GM21423 (cell line): Measurements from ENCODE around the gene PRRC2A.

Source experiments
- ATAC-seq: cut with Tn5 transposase; IDR thresholded peaks from one replicate; pipeline ENCODE4 v1.9.1; 2021; ENCODE audit warnings: mild to moderate bottlenecking, moderate library complexity; ENCODE audit not compliant: unreplicated experiment

Gene PRRC2A

DNA sequence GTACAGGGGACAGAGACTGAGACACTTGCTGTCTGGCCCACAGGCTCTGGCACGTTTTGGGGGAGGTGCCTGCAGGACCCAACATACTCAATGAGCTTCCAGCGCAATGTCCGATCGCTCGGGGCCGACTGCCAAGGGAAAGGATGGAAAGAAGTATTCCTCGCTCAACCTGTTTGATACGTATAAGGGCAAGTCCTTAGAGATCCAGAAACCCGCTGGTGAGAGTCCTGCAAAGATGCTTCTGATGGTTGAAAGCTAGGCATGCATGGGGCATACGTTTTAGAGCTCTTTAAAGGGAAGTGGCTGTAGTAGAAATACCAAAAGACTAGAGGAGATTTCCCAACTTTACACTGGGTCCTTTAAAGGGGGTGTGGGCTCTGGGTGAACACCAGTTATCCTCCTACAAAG is 2.2 kb downstream of the PRRC2A start:
- no peak for ATAC-seq

DNA sequence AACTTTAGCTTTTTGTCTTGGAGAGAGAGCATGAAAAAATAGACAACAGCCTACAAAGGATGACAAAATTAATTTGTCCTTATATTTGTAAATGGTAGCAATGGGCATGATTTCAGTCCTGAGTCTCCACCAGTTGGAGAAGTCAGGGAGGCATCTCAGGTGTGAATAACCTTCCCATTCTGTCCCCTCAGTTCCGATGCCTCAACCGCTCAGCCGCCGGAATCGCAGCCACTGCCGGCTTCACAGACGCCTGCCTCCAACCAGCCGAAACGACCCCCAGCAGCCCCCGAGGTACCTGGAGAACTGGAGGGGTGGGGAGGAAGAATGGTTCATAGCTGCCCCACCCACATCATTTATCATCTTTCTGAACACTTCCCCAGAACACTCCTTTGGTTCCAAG is 3.6 kb downstream of the PRRC2A start:
- no peak for ATAC-seq

DNA sequence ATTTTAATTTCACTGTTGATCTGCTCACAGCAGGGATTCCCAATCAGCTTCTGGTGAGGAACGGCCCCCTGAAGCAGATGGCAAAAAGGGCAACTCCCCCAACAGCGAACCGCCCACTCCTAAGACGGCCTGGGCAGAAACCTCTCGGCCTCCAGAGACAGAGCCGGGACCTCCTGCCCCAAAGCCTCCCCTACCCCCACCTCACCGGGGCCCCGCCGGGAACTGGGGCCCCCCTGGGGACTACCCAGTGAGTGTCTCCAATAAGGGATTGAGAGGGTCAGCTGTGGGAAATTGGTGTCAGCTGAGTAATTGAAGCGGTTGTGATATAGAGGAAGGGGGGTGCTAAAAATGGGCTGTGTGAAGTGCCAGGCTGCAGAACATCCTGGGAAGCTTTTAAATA is 6.4 kb downstream of the PRRC2A start:
- ATAC-seq: no peak

DNA sequence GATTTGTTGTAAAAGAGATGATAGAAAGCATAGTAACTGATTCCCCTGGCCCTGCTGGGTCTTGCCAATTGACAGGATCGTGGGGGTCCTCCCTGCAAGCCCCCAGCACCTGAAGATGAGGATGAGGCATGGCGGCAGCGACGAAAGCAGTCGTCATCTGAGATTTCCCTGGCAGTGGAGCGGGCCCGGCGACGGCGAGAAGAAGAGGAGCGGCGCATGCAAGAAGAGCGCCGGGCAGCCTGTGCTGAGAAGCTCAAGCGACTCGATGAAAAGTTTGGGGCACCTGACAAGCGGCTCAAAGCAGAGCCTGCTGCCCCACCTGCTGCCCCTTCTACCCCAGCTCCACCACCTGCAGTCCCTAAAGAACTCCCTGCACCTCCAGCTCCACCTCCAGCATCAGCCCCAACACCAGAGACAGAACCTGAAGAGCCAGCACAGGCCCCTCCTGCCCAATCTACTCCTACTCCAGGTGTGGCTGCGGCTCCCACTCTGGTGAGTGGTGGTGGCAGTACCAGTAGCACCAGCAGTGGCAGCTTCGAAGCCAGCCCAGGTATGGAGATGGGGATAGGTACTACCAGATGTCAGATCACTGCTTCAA is 7.3 kb downstream of the PRRC2A start:
- no peak for ATAC-seq

- ATAC-seq: no peak
Observed at GRCh38 chr6:31629014-31629413, 8.5 kb downstream of the PRRC2A start.

GRCh38 chr6:31630177-31630934 is 9.8 kb downstream of the PRRC2A start:
- ATAC-seq: no peak

DNA sequence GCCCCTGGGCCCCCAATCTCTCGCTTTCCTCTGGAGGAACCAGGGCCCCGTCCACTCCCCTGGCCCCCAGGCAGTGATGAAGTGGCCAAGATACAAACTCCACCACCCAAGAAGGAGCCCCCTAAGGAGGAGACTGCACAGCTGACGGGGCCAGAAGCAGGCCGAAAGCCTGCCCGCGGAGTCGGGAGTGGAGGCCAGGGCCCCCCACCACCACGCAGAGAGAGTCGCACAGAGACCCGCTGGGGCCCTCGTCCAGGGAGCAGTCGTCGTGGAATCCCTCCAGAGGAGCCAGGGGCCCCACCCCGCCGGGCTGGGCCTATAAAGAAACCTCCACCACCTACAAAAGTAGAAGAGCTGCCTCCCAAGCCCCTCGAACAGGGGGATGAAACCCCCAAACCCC is 10.7 kb downstream of the PRRC2A start:
- ATAC-seq: no peak

DNA sequence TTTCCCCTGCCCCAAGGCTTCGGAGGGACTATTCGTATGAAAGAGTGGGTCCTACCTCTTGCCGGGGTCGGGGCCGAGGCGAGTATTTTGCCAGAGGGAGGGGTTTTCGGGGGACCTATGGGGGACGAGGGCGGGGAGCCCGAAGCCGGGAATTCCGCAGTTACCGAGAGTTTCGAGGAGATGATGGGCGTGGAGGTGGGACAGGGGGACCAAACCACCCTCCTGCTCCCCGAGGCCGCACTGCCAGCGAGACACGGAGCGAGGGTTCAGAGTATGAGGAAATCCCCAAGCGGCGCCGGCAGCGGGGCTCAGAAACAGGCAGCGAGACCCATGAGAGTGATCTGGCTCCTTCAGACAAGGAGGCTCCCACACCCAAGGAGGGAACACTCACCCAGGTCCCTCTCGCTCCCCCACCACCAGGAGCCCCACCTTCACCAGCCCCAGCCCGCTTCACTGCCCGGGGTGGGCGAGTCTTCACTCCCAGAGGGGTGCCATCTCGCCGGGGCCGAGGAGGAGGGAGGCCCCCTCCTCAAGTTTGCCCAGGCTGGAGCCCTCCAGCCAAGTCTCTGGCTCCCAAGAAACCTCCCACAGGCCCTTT is 11.3 kb downstream of the PRRC2A start:
- no peak for ATAC-seq

DNA sequence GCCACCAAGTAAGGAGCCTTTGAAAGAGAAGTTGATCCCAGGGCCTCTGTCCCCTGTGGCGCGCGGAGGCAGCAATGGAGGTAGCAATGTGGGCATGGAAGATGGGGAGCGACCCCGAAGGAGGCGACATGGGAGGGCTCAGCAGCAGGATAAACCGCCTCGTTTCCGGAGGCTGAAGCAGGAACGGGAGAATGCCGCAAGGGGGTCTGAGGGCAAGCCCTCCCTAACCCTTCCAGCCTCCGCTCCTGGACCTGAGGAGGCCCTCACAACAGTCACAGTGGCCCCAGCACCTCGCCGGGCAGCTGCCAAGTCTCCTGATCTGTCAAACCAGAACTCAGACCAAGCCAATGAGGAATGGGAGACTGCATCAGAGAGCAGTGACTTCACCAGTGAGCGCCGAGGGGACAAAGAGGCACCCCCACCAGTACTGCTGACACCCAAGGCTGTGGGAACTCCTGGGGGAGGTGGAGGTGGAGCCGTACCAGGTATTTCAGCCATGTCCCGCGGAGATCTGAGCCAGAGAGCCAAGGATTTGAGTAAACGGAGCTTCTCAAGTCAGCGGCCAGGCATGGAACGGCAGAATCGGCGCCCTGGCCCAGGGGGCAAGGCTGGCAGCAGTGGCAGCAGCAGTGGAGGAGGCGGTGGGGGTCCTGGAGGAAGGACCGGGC is 11.9 kb downstream of the PRRC2A start:
- no peak for ATAC-seq

- ATAC-seq: no peak
Observed at GRCh38 chr6:31633447-31633846, 12.9 kb downstream of the PRRC2A start.

- ATAC-seq: no peak
Observed at GRCh38 chr6:31634131-31634530, 13.6 kb downstream of the PRRC2A start.

- no peak for ATAC-seq
Observed at GRCh38 chr6:31634969-31635575, 14.6 kb downstream of the PRRC2A start.

DNA sequence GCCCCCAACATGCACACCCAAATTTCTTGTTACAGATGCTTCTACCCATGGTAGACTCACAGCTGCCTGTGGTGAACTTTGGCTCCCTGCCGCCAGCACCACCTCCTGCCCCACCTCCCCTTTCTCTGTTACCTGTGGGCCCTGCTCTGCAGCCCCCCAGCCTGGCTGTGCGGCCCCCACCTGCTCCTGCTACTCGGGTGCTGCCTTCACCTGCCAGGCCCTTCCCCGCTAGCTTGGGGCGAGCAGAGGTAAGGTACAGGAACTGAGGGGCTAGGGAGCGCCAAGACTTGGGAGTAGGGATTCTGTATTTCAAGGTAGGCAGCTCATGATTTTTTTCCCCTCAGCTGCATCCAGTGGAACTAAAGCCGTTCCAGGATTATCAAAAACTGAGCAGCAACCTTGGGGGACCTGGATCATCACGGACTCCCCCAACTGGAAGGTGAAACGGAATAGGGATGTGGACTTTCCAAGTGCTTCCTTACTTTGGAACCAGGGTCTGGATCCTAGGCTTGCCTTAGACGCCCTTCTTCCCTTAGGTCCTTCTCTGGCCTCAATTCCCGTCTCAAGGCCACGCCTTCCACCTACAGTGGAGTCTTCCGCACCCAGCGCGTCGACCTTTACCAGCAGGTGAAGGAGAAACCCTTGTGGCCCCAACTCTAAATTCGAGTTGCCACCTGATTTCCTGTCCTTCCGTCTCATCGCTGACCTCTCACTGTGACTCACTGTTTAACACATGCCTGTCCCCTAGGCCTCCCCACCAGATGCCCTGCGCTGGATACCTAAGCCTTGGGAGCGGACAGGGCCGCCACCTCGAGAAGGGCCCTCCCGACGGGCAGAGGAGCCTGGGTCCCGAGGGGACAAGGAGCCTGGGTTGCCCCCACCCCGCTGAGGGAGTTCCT is 16.4 kb downstream of the PRRC2A start:
- no peak for ATAC-seq

GRCh38 chr6:31639043-31639442 is 18.5 kb downstream of the PRRC2A start:
- no peak for ATAC-seq

DNA sequence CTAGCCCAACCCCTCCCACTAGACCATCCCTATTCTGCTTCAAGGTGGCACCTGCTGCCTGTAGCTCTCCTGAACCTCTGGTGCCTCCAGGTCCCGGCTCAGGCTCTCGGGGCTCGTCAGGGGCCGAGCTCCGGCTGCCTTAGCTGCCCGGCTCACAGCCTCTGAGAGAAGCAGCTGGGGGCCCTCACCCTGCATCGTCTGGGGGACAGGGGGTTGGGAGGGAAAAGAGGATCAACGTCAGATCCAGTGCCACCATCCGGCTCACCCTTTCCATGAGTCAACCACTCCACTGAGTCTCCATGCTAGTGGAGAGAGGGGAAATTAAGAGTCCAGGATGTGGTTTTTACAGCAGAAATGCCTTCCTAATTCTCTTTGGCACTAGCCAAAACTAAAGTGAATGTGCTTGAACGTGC is 18.9 kb downstream of the PRRC2A start:
- no peak for ATAC-seq

DNA sequence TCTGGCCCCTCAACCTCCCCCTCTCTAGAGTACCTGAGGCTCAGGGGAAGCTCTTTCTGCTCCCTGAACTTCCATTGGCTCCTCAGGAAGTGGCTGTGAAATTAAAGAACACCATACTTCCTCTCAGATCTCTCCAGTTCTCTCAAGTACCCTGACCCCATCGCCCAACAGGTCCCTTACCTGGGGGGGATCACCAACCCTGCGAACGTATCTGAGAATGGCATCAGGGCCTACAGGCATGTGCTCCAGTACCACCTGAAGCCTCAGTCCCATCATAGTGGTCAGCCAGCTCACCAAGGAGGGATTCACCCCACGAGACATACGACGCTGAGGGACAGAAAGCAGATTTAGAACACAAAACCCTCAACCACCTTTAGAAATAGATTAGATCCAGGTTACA is 20.1 kb downstream of the PRRC2A start:
- ATAC-seq: no peak

- ATAC-seq: no peak
Observed at GRCh38 chr6:31641370-31641769, 20.9 kb downstream of the PRRC2A start.

GRCh38 chr6:31642798-31643570 is 22.5 kb downstream of the PRRC2A start:
- no peak for ATAC-seq

GRCh38 chr6:31643818-31644454 is 23.4 kb downstream of the PRRC2A start:
- no peak for ATAC-seq
